ENCODE results near the gene SARDH. TPM values are rescaled to one million over a fixed set of nuclear protein-coding genes. Genes with fewer than 3 reads are reported as not detected.

SARDH gene
- total RNA-seq: under 1 TPM in 3 of 4 donors, not detected in 1; 0.32 to 0.98 (median 0.44) TPM

- no peak for TF ChIP-seq CTCF (IDR thresholded peaks at IDR 0.05)
- no peak for TF ChIP-seq POLR2AphosphoS5 (IDR thresholded peaks at IDR 0.05)
- TF ChIP-seq EP300 (IDR thresholded peaks at IDR 0.05): no peak
- no peak for TF ChIP-seq POLR2A (IDR thresholded peaks at IDR 0.05)
- Histone ChIP-seq H3K27me3 (peaks cover 47% of the 10 kb centered on the region), H3K4me3 (peak within 1 kb of the TSS; percentile 37), H3K9me3 (no peaks in the 10 kb centered on the region), H3K27ac (no peak within 1 kb of the TSS), H3K36me3 (no peaks in the 10 kb centered on the region), H3K4me1 (peaks cover 14% of the 10 kb centered on the region)
- peak in 1 of 2 donors; percentile 75 for DNase-seq (ENCODE audit: low spot score in 2 of 2)
- 20% methylated on average over 3 of the region's 25 CpGs for WGBS
Measured at GRCh38 chr9:133737774-133738639, at the start of gene SARDH. SARDH (minus strand) TSS chr9:133738352; CDS start chr9:133734173, 4,179 bp downstream.

- H3K4me3 ChIP-seq: no peak overlapping the region
- no peak for DNase-seq (ENCODE audit: low spot score in 2 of 2)
- peaks cover 11% of the 10 kb centered on the region for H3K36me3 ChIP-seq
- no peaks in the 10 kb centered on the region for H3K9me3 ChIP-seq
- no peak overlapping the region for H3K27ac ChIP-seq
- peaks cover 20% of the 10 kb centered on the region for H3K4me1 ChIP-seq
- TF ChIP-seq POLR2A (IDR thresholded peaks at IDR 0.05) (no peak), EP300 (IDR thresholded peaks at IDR 0.05) (no peak), CTCF (IDR thresholded peaks at IDR 0.05) (no peak), POLR2AphosphoS5 (IDR thresholded peaks at IDR 0.05) (no peak)
- no peaks in the 10 kb centered on the region for H3K27me3 ChIP-seq
- WGBS: 50% methylated on average over 2 of the region's 5 CpGs
Measured at GRCh38 chr9:133787754-133788025, 49.5 kb upstream of the SARDH start.

- Histone ChIP-seq H3K9me3 (no peaks in the 10 kb centered on the region), H3K36me3 (peaks cover 11% of the 10 kb centered on the region), H3K4me3 (no peak overlapping the region), H3K4me1 (peaks cover 19% of the 10 kb centered on the region), H3K27me3 (no peaks in the 10 kb centered on the region), H3K27ac (no peak overlapping the region)
- no peak for DNase-seq (ENCODE audit: low spot score in 2 of 2)
- no peak for TF ChIP-seq CTCF (IDR thresholded peaks at IDR 0.05)
- no peak for TF ChIP-seq POLR2A (IDR thresholded peaks at IDR 0.05)
- no peak for TF ChIP-seq EP300 (IDR thresholded peaks at IDR 0.05)
- TF ChIP-seq POLR2AphosphoS5 (IDR thresholded peaks at IDR 0.05): no peak
- 95% methylated on average over 11 of the region's 17 CpGs for WGBS
Measured at GRCh38 chr9:133786907-133787753, 49.0 kb upstream of the SARDH start.

- TF ChIP-seq POLR2AphosphoS5 (IDR thresholded peaks at IDR 0.05): no peak
- no peak for TF ChIP-seq POLR2A (IDR thresholded peaks at IDR 0.05)
- no peak for TF ChIP-seq CTCF (IDR thresholded peaks at IDR 0.05)
- Histone ChIP-seq H3K36me3 (peaks cover 11% of the 10 kb centered on the region), H3K4me1 (peaks cover 19% of the 10 kb centered on the region), H3K27me3 (no peaks in the 10 kb centered on the region), H3K4me3 (no peak overlapping the region), H3K9me3 (no peaks in the 10 kb centered on the region), H3K27ac (no peak overlapping the region)
- DNase-seq (ENCODE audit: low spot score in 2 of 2): no peak
- WGBS: 84% methylated on average over 8 of the region's 11 CpGs
Measured at GRCh38 chr9:133786371-133786753, 48.2 kb upstream of the SARDH start.
